Ureter (tissue), 1 donor: ENCODE data around the gene STEAP1. TPM values are rescaled to one million over a fixed set of nuclear protein-coding genes. Genes with fewer than 3 reads are reported as not detected.
"Not testable (repeated sequence)": the region's sequence is repeated elsewhere in the genome, so short reads cannot be mapped to it uniquely, and the experiment has no call there.

ENCODE experiments used
- DNase-seq: peaks from one replicate; pipeline ENCODE4 v3.0.0-alpha.2; 2020; ENCODE audit warnings: low spot score
- total RNA-seq: library from RNA; stranded (reverse); gene quantifications from one replicate; pipeline ENCODE4 v1.2.4, GENCODE V29; 2023
- donor health status: DM: yes; HTN: yes; CAD: no.

Gene STEAP1
- 20.5 TPM for total RNA-seq

- peak; percentile 92 for DNase-seq
Observed at GRCh38 chr7:90153943-90154771, at the start of gene STEAP1. STEAP1 (plus strand) TSS chr7:90154469; CDS start chr7:90159789, 5,320 bp downstream.

GRCh38 chr7:90114972-90115371, 39.3 kb upstream of the STEAP1 start:
- not testable (repeated sequence) for DNase-seq

GRCh38 chr7:90118551-90119177, 35.6 kb upstream of the STEAP1 start:
- DNase-seq, result not testable (repeated sequence)

DNA sequence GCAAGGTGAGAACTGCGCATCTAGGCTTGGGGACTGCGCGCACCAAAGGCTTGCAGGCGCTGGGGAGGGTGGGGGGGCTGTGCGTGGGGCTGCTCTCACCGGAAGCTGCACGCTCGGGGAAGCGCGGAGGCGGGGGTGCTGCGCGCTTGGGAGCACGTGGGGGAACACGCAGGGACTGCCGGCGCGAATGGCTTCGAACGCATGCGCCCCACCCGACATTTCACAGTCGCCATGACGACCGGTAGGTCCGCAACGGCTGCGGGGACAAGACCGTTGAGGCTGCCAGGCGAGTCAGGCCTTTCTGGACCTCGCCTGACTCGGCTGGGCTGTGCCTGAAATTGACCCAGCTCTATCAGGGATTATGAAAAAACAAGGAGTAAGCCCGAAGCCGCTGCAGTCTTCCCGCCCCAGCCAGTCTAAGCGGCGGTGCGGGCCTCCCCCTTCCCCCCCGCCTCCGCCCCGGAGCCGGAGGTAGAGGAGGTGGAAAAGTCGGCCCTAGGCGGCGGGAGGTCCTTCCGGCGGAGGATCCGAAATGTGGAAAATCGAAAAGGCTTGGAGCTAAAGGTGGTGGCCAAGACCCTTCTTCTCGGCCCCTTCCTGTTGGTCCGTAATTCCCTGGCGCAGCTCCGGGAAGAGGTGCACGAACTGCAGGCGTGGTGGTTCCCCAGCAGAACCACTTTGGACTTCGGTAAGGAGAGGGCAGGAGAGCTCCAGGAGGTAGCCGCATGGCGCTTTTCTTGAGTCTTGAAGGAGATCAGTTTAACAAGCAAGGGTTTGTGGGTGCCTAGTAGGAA, 34.9 kb upstream of the STEAP1 start:
- peak; percentile 45 for DNase-seq

DNA sequence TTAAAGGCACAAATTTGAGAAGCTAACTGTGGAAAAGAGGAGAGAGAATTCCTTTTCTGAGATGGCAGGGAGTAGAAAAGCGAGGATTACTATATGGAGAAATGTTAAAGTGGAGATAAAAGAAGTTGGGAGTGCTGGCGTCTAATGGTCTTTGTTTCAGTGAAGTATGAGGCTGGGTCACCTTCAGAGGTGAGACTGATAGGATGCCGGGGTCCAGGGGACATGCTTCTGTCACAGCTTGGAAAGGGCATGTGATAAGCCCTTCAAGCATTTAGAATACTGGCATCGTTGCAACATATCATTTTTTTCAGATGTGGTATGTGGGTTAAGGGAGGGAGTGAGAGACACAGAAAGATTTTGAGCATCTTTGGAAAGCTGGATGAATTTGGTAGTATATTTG, 34.1 kb upstream of the STEAP1 start:
- DNase-seq, result not testable (repeated sequence)

- not testable (repeated sequence) for DNase-seq
Observed at GRCh38 chr7:90131746-90132145, 22.5 kb upstream of the STEAP1 start.

GRCh38 chr7:90147079-90147960, 6.9 kb upstream of the STEAP1 start:
- not testable (repeated sequence) for DNase-seq

- DNase-seq, result not testable (repeated sequence)
Observed at GRCh38 chr7:90149428-90149827, 4.8 kb upstream of the STEAP1 start.

- DNase-seq, result not testable (repeated sequence)
Observed at GRCh38 chr7:90151884-90152283, 2.4 kb upstream of the STEAP1 start.

DNA sequence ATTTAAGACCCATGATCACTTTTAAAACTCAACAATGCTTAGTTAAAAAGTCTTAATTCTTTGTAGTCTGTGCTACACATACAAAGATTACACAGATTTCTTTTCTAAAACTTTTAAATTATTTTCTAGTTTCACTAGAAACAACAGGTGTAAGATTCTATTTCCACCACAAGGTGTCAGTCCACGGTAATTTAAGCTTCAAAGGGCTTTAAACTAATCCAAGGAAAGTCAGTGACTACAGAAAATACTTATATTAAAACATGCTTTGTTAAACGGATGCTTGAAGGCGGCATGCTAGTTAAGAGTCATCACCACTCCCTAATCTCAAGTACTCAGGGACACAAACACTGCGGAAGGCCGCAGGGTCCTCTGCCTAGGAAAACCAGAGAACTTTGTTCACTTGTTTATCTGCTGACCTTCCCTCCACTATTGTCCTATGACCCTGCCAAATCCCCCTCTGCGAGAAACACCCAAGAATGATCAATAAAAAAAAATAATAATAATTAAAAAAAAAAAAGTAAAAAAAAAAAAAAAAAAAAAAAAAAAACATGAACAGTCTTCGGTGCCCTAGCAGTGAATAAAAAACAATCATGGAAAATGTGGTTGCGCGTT, 1.5 kb upstream of the STEAP1 start:
- DNase-seq, result not testable (repeated sequence)

DNA sequence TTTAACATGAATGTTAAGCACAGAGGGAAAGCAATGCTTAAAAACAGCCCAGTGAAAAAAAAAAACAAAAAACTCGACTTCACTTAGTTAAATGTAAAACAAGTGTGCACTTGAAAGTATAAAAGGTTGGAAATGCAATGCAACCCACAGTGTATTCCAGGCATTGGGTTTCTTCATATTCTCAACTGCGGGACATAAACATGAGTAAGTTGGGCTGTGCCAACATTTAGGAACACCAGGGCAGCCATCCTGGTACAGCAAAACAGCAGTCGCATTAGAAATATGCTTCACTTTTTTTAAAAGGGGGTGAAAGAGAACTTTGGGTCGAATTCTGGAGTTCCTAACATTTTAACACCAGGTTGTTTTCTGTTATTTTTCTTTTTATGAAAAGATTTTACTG, 937 bp downstream of the STEAP1 start:
- no peak for DNase-seq

DNA sequence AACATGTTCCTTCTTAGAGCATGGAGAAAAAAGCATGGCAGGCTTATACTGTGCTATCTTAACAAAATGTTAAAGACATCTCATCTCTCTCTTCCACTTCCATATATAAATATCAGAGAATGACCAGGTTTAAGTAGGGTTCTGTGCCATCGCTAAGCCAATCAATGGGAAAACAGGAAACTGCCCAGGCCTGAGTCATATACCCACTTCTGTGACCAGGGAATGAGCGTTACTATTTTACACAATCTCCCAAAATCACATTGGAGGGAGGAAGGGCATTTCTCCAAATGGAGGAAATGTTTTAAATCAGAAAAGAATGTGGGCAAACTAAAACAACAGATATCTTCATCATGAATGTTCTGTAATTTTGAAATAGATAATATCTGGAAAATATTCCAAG, 3.1 kb downstream of the STEAP1 start:
- DNase-seq, result not testable (repeated sequence)

GRCh38 chr7:90157761-90158350, 3.6 kb downstream of the STEAP1 start:
- not testable (repeated sequence) for DNase-seq

DNA sequence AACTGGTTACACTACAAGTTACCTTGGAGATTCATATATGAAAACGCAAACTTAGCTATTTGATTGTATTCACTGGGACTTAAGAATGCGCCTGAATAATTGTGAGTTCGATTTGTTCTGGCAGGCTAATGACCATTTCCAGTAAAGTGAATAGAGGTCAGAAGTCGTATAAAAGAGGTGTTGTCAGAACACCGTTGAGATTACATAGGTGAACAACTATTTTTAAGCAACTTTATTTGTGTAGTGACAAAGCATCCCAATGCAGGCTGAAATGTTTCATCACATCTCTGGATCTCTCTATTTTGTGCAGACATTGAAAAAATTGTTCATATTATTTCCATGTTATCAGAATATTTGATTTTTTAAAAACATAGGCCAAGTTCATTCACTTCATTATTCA, 9.3 kb downstream of the STEAP1 start:
- no peak for DNase-seq

DNA sequence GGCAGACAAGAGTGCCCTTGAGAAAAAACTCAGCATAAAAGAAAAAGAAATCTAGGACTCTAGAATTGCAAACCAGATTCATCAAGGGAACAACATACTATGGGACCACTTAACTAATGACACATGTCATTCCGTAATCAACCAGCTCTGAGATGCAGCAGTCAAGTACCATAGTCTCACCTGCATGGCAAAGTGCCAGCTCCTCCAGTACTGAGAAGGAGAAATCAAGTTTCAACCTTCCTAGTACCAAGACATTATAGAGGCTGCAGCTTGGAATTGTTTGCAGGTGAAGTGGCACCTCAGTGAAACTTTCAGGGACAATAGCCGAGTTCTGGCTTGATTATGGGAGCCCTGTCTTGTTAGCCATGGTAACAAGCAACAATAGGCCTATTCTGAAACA, 11.5 kb downstream of the STEAP1 start:
- DNase-seq, result no peak

- DNase-seq, result no peak
Observed at GRCh38 chr7:90166153-90166552, 11.9 kb downstream of the STEAP1 start.

- no peak for DNase-seq
Observed at GRCh38 chr7:90167361-90167760, 13.1 kb downstream of the STEAP1 start.

- DNase-seq, result no peak
Observed at GRCh38 chr7:90169891-90170290, 15.6 kb downstream of the STEAP1 start.

DNA sequence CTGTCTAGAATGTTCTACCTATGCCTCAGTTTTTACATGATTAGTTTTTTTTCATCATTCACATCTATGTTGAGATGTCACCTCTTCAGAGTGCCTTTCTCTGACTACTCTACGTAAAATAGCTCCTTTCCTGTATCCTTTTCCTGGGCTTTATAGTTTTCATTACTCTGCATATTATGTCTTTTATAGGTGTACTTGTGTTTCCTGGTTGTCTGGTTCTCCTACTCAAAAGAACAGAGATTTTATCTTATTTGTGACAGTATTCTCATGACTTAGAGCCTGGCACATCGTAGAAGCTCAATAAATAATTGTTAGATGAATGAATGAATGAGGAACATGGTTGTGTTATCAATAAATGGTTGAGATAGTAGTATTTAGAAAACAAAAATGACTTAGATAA, 17.9 kb downstream of the STEAP1 start:
- no peak for DNase-seq

- DNase-seq, result no peak
Observed at GRCh38 chr7:90172624-90173023, 18.4 kb downstream of the STEAP1 start.
